K562 (cell line): Measurements from ENCODE around the gene ZNF428. TPM values are rescaled to one million over a fixed set of nuclear protein-coding genes. Genes with fewer than 3 reads are reported as not detected.
A peak's percentile ranks its signal among the peaks of the same experiment; 100 is the strongest.

Source experiments
- C11orf30 ChIP-seq: fragments of 450-650 bp; IDR thresholded peaks from 2 replicates; pipeline ENCODE4 v1.6.1; 2016; ENCODE audit warnings: low read depth, mild to moderate bottlenecking
- DMBX1 ChIP-seq: fragments of 250-450 bp; sonication (Bioruptor Pico); IDR thresholded peaks from 2 replicates; pipeline ENCODE4 v1.8.0; 2022; ENCODE audit warnings: inconsistent platforms, mild to moderate bottlenecking, moderate library complexity, borderline replicate concordance
- ESRRA ChIP-seq: fragments of 450-650 bp; IDR thresholded peaks from 2 replicates; pipeline ENCODE4 v1.6.1; 2014; ENCODE audit warnings: low read depth, mild to moderate bottlenecking, moderate library complexity, borderline replicate concordance
- FOXA1 ChIP-seq: fragments of 450-650 bp; IDR thresholded peaks from 2 replicates; pipeline ENCODE4 v1.6.1; 2016; ENCODE audit warnings: mild to moderate bottlenecking, borderline replicate concordance
- POLR2G ChIP-seq: fragments of 200-400 bp; formaldehyde crosslinking; IDR thresholded peaks from 2 replicates; pipeline ENCODE4 v1.6.1; 2017; ENCODE audit warnings: low read depth, mild to moderate bottlenecking, antibody characterized with exemption, low read length, moderate library complexity
- RBM17 ChIP-seq: fragments of 200-400 bp; formaldehyde crosslinking; IDR thresholded peaks from 2 replicates; pipeline ENCODE4 v1.6.1; 2017; ENCODE audit warnings: low read depth, mild to moderate bottlenecking, low read length, borderline replicate concordance
- REST ChIP-seq, 2 experiments: fragments of 450-650 bp; formaldehyde crosslinking in 1 of 2; IDR thresholded peaks; 2 replicates each; pipeline versions ENCODE4 v1.4.0 to v1.6.1; 2014 to 2020; ENCODE audit warnings: mild to moderate bottlenecking in 2 of 2, borderline replicate concordance in 1 of 2, low read depth in 1 of 2
- RFX7 ChIP-seq: fragments of 250-450 bp; sonication (Bioruptor Pico); IDR thresholded peaks from 2 replicates; pipeline ENCODE4 v1.5.1; 2021; ENCODE audit warnings: mild to moderate bottlenecking
- STAT5B ChIP-seq: fragments of 250-450 bp; sonication (Bioruptor Pico); IDR thresholded peaks from 2 replicates; pipeline ENCODE4 v1.8.0; 2021; ENCODE audit warnings: mild to moderate bottlenecking, inconsistent platforms
- TAF1 ChIP-seq: IDR thresholded peaks from 2 replicates; pipeline ENCODE4 v1.6.1; 2011; ENCODE audit warnings: mild to moderate bottlenecking, low read length, moderate library complexity; ENCODE audit not compliant: insufficient read depth, control insufficient read depth, severe bottlenecking; ENCODE audit errors: extremely low read depth
- ZKSCAN1 ChIP-seq: fragments of 150-350 bp; IDR thresholded peaks from 2 replicates; pipeline ENCODE4 v1.6.1; 2016; ENCODE audit warnings: low read depth, low read length
- ZNF146 ChIP-seq: IDR thresholded peaks from one replicate; pipeline ENCODE4 v1.6.1; 2018; ENCODE audit warnings: missing compliant biosample characterization; ENCODE audit not compliant: unreplicated experiment
- ZNF197 ChIP-seq: fragments of 200-800 bp; sonication (Bioruptor generic); IDR thresholded peaks from 2 replicates; pipeline ENCODE4 v1.6.1; 2016; ENCODE audit warnings: low read depth, missing genetic modification characterization, missing compliant biosample characterization
- ZNF23 ChIP-seq: fragments of 250-450 bp; sonication (Bioruptor Pico); IDR thresholded peaks from 2 replicates; pipeline ENCODE4 v1.4.0; 2020; ENCODE audit warnings: mild to moderate bottlenecking
- ZNF778 ChIP-seq: fragments of 450-650 bp; formaldehyde crosslinking; IDR thresholded peaks from 2 replicates; pipeline ENCODE4 v1.4.0; 2020; ENCODE audit warnings: mild to moderate bottlenecking, moderate library complexity
- polyA plus RNA-seq, 8 experiments: library from polyadenylated mRNA; depleted of rRNA in 4 of 8; stranded (reverse) in 5 of 8; unstranded in 3 of 8; fragments of >200 nt; fragmentation: Nextera tagmentation in 2 of 8; fragmentation: Illumina TruSeq in 1 of 8; extraction: Ambion mirVana in 2 of 8; extraction: Trizol in 1 of 8; gene quantifications; 2 replicates each; pipeline versions ENCODE4 v1.2.1 to v1.2.3, GENCODE V29; 2011 to 2014; ENCODE audit warnings: inconsistent platforms in 1 of 8, missing spikeins in 1 of 8
- total RNA-seq, 7 experiments: library from RNA; depleted of rRNA in 6 of 7; stranded (reverse); fragments of >200 nt in 6 of 7; fragmentation: Illumina TruSeq in 2 of 7; extraction: Trizol in 2 of 7; gene quantifications; 2 replicates each; pipeline versions ENCODE4 v1.2.1 to v1.2.3, GENCODE V29; 2011 to 2021; ENCODE audit warnings: low replicate concordance in 1 of 7
- TF ChIP-seq, protein P1 (sequence below): fragments of 450-650 bp; IDR thresholded peaks from 2 replicates; pipeline ENCODE4 v1.6.1; 2017; ENCODE audit warnings: antibody characterized with exemption
- TF ChIP-seq, protein P2 (sequence below): sonication (generic); formaldehyde crosslinking; IDR thresholded peaks from 2 replicates; pipeline ENCODE4 v1.8.0; 2022; ENCODE audit warnings: mild to moderate bottlenecking, missing genetic modification reagents

The ZNF428 gene
- total and polyA plus RNA-seq, 9 of the 15 experiments (the other 6 are each of a cell fraction or from before 2014, with no cell fraction given) = 0.15 to 85.7 (median 15.9) TPM

DNA sequence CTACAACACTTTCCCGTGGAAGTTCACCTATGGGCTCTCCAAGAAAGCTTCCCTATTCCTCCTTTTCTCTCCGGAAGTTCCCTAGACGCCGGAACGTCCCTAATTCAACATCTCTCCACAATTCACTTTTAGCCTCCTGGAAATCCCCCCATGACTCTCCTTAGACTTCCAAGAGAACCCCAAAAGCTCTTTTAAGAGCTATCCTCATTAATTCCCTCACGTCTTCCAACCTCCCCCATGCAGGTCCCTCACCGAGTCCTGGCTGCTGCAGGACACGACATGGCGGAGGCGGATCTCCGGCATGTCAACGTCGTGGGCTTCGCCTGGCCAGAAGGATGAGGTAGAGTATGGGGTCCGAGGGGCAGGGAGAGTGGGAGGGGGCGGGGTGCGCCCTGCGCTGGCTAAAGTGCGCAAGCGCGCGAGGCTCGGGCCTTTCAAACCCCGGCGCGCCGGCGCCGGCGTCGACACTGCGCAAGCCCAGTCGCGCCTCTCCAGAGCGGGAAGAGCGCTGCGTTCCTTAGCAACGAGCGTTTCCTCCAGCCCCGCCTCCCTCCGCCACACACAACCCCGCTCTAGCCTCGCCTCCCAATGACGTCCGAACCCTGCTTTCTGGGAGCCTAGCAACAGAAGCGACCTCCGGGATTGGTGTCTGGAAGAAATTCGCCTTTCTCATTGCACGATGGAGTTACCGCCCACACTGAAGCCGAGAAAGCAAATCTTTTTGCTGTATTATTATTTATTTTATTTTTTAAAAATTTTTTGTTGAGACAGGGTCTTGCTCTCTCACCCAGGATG, 44.1 kb downstream of the ZNF428 start, which contains the start of the genes PINLYP and XRCC1 (continued):
- TF ChIP-seq, protein P1, sequence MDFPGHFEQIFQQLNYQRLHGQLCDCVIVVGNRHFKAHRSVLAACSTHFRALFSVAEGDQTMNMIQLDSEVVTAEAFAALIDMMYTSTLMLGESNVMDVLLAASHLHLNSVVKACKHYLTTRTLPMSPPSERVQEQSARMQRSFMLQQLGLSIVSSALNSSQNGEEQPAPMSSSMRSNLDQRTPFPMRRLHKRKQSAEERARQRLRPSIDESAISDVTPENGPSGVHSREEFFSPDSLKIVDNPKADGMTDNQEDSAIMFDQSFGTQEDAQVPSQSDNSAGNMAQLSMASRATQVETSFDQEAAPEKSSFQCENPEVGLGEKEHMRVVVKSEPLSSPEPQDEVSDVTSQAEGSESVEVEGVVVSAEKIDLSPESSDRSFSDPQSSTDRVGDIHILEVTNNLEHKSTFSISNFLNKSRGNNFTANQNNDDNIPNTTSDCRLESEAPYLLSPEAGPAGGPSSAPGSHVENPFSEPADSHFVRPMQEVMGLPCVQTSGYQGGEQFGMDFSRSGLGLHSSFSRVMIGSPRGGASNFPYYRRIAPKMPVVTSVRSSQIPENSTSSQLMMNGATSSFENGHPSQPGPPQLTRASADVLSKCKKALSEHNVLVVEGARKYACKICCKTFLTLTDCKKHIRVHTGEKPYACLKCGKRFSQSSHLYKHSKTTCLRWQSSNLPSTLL = no peak
- TF ChIP-seq ZNF146 = no peak
- peak; percentile 76 for TF ChIP-seq POLR2G
- 0 out of 2 replicates have a peak, but pooled peaks have one; percentile 23 for TF ChIP-seq DMBX1
- no peak for TF ChIP-seq ZNF778 (CRISPR knock-in tag)
- no peak for TF ChIP-seq ESRRA
- no peak for TF ChIP-seq RFX7 (CRISPR knock-in tag)
- no peak for TF ChIP-seq RBM17
- no peak for TF ChIP-seq REST (IDR thresholded peaks at IDR 0.05; ENCODE audit: borderline replicate concordance)
- no peak for TF ChIP-seq REST (CRISPR knock-in tag; IDR thresholded peaks at IDR 0.05; ENCODE audit: low read depth)
- peak; percentile 50; the same call in 1 of the 2 replicates for TF ChIP-seq ZKSCAN1
- TF ChIP-seq, protein P2, sequence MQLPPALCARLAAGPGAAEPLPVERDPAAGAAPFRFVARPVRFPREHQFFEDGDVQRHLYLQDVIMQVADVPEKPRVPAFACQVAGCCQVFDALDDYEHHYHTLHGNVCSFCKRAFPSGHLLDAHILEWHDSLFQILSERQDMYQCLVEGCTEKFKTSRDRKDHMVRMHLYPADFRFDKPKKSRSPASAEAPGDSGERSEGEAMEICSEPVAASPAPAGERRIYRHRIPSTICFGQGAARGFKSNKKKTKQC (CRISPR knock-in tag) = peak; percentile 71; the same call in 1 of the 2 replicates
- TF ChIP-seq FOXA1 = no peak
- TF ChIP-seq TAF1 = peak; percentile 54
- peak; percentile 86 for TF ChIP-seq C11orf30
- no peak for TF ChIP-seq ZNF197 (CRISPR knock-in tag)
- TF ChIP-seq STAT5B (CRISPR knock-in tag) = no peak
- TF ChIP-seq ZNF23 (CRISPR knock-in tag) = no peak
